NCI-H345 treated with DMSO at 0.1 percent for 48 hours (cell line): ENCODE results near the gene ZBTB16.

Experiments
- DNase-seq: peaks from one replicate; lab custom pipeline; 2025; ENCODE audit not compliant: unreplicated experiment; lab: John Stamatoyannopoulos, UW

ZBTB16 gene

DNA sequence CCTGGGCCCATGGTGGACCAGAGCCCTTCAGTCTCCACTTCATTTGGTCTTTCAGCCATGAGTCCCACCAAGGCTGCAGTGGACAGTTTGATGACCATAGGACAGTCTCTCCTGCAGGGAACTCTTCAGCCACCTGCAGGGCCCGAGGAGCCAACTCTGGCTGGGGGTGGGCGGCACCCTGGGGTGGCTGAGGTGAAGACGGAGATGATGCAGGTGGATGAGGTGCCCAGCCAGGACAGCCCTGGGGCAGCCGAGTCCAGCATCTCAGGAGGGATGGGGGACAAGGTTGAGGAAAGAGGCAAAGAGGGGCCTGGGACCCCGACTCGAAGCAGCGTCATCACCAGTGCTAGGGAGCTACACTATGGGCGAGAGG is 4.3 kb downstream of the ZBTB16 start:
- DNase-seq: no peak

DNA sequence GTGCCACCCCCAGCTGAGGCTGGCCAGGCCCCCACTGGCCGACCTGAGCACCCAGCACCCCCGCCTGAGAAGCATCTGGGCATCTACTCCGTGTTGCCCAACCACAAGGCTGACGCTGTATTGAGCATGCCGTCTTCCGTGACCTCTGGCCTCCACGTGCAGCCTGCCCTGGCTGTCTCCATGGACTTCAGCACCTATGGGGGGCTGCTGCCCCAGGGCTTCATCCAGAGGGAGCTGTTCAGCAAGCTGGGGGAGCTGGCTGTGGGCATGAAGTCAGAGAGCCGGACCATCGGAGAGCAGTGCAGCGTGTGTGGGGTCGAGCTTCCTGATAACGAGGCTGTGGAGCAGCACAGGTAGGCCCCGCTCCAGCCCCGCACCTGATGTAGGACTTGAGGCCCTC is 4.7 kb downstream of the ZBTB16 start:
- no peak for DNase-seq

DNA sequence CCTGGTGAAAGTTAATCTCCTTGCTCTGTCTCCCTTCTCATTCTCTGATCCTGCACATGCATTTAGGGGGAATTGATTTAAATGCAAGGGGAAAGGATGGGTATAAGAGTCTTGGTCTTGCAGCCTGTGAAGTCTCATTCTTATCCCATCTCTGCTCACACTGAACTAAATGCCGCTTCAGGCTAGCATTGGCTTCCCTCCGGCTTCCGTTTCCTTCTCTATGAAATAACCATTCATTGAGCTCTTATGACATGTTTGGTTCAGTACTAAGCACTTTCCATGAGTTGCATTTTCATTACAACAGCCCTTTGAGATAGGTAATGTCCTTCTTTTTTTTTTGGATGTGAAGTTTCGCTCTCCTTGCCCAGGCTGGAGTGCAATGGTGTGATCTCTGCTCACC is 5.6 kb downstream of the ZBTB16 start:
- no peak for DNase-seq

DNA sequence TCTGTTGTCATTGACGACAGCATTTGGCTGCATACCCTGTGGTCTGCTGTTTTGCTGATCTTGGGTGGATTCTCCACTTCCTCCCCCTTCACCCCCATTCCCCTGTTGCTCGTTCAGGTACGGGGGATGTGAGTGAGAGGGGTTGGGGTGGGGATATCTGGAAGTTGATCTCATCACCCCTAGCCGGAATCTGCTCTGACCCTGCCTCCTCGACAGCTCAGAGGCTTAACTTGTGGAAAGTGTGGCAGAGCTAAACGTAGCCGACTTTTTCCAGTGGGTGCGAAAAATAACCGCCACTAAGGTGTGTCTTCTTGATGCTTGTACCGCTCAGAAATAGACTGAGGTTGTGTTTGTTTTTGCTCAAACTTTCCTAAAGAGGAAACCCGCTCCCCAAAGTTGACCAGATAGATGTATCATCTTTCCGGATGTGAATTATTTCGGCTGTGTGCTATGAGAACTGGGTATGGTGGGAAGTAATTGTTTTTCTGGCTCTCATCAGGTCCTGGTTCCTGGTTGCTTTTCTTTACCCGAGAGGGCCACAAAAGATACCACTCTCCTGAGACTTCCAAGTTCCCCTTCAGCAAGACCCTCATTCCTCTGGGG is 6.6 kb downstream of the ZBTB16 start:
- DNase-seq: no peak

DNA sequence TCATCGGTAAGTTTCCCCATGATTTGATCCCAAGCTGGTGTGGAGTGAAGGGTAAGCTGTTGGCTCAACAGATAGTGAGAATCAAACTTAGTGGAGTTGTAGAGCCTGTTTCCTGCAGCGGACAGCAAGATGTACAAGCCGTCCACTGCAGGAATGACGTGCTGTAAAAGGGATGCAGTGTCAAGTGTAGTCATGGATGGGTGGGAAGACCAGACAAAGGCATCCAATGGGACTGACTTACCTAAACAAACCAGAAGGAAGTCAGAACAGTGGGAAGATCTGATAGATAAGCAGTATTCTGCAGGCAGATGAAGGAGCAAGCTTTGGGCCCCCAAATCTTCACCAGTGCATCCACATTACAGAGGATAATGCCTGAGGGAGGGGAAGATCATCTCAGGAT is 8.8 kb downstream of the ZBTB16 start:
- DNase-seq: no peak

DNA sequence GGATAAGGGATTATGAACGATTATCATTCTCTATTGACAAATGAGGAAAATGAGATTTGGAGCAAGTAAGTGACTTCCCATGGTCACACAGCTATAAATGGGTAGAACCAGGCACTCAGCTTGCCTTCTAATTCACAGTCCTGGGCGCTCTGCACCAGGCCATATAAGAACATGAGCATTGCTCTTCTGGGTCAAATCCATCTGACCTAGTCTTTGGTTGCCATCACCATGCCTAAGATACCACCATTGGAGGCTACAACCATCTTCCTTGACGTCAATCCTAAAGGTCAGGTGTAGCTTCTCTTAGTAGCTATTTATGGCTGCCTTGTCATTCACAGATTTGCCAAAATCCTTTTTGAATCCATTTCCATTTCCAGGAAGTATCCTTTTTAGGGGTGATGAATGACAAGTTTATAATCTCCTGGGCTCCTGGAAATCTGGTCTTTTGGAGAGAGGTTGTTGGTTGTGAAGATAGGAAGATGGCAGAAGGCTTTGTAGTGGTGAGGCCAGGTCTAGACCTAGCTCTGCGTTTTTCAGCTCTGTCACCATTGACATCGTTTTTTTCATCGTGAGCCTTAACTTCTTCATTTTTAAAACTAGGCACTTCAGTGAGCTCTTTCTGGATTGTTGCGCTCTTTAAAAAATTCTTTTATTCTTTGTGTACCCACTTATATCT is 11.1 kb downstream of the ZBTB16 start:
- DNase-seq: no peak

DNA sequence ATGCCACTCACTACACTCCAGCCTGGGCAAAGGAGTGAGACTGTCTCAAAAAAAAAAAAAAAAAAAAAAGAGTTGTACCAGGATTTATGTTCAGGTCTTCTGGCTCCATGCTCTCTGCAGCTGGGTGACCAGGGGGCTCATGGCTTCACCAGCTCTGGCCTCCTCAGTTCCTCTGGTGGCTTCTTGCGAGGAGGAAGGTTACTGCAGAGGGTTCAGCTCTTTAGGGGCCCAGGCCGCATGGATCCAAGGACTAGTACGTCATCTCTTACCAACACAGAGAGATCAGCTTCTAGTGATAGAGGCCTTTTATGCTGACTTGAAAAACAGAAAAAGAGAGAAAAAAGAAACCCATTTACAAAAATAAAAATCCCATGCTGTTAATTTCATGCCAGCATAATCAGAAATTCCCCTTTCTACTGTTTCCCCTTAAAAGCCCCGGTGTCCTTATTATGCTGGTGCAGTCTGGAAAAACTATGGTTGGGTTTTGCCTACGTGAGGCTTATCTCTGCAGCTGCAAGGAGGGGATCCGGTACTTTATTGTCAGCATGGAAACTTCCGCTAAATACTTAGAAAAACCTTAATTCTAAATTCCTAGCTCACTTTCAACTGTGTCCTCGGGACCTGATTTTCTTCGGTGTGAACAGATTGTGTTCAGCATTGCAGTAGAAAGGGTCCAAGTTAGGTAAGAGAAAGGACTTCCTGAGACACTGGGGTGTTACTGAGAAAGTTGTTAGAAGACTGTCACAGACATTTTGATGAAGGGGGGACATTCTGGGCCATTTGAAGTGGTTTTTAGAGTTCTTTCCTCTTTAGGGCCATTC is 13.7 kb downstream of the ZBTB16 start:
- no peak for DNase-seq

DNA sequence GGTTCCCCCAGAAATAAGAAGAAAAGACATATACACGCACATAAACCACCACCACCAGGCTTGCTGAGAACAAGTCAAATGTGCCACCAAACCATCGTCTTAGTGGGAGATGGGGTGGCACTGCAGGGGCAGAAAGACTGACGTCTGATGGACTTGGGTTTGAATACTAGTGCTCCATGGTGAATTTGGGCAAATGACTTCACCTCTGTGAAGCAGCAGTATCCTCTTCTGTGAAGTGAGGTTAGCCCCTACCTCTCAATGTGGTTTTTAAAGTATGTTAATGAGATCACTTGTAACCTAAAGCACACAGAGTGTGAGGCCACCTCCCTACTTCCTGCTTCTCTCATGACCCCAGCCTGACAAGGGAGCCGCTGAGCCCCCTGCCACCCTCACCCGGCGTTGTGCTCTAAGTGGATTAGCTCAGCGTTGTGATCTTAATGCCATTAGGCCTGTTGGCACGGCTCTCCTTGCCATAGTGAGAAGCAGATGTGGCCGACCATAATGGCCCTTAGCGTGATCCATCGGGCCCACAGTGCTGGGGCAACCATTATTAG is 14.4 kb downstream of the ZBTB16 start:
- DNase-seq: no peak

DNA sequence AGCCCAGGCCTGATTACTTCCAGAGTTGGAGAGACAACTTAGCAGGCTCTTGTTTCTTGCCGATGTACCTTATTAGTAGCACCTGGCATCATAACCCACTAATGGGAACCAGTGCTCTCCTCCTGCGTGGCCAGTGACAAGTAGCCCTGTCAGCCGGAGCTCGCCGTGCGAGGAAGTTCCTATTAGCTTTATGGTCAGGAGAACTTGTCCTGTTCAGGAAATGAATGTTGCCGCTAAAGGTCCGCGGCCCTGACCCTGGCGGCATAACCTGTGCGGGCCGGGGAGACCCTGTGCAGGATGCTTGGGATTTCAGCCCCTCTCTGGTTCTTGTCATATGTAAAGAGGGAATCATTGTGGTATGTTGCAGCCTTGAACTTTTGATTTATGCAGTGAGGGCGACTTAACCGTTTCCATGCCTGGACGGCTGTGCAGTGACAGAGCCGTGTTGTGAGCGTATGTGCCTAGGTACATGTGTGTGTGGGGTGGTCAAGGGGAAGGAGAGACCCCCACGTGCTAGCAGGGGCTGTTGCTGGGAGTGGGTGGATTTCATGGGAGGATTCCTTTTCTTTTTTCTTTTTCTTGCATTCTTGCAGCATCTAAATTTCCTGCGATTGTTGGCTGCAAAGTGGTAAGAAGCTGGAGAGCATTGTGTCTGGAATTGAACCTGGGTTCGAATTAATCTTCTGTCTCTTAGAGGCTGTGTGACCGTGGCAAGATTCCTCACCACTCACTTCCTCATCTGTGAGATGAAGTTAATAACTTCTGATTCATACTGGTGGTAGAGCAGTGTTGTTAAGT is 15.2 kb downstream of the ZBTB16 start:
- DNase-seq: no peak

DNA sequence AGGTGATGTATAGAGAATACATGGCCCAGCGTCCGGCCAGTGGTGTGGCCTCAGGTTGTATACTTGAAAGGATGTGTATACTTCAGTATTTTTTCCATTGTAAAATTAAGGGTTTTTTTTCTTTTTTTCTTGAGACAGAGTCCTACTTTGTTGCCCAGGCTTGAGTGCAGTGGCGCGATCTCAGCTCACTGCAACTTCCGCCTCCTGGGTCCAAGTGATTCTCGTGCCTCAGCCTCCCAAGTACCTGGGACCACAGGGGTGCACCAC is 15.8 kb downstream of the ZBTB16 start:
- DNase-seq: no peak

DNA sequence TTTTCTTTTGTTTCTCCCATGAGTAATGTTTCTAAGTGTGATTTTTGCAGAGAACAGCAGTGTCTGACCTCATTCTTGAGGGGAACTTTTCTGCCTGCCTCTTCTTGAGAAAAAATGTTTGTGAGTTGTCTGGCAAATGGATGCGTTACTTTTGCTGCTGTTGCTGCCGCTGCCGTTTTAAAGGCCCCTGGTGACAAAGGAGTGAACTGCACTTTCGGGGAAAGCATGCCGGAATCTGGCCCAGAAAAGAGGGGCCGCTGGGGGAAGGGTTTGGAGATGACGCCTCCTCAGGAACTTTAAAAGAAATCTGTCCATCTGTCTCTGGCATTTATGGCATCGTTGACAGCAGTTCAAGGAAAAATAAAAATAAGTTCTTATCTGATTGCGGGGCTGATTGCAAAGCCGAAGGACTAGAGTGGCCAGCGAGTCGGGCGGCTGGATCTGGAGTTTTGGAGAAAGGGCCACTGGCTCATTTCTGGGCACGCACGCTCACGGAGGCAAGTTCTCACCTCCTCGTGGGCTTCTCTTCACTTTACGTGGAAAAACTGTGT is 16.5 kb downstream of the ZBTB16 start:
- no peak for DNase-seq

DNA sequence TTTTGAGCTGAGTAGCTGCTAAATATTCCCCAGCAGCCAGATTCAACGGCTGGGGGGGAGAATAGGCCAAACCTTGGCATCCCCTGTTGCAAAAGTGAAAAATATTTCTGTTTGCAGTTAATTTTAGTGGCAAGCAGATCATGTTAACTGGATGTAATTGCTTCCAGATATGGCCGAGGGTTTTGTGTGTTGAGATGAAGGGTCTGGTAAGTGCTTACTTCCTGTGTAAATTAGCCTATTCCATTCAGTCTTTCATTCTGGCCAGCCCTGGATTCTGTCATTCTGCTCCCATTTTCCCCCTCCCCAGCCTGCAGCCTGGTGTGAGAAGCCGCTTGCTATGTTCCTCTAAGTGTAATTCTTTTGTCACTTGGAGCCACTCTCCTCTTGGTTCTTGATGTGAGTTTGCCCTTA is 17.4 kb downstream of the ZBTB16 start:
- DNase-seq: peak; percentile 44

DNA sequence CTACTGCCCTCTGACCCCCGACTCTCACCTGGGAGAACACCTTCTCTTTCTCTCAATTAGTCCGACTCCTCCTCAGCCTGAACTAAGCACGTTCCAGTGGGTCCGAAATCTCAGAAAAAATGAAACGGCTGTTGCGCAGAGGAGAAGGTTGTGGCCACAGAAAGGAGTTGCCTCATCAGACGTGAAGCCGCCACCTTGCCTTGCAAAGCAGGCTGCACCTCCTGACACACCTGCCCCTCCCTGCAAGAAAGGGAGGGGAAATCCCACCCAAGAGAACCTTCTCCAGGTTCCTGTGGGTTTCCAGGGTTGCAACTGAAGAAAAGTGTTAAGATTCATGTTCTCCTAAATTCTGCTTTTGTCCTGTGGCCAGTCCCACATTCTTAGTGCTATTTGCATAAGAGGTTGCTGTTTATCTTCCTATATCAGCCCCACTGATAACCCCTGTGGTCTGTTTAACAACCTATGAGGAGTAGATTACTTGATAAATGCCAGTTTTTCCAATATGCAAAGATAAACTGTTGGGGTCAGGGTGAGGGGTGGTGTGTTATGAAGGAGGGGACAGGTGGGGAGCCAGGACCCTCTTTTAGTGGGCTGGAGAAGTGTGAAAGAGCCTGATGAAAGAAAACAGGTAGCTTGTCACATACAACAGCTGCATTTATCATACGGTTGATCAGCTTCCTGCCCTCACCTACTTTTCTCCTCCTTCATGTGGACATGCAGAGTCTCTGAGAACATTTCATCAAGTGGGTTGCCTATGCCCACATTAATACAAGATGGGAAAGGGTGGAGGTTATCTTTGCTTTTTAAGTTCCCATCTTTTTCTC is 18.2 kb downstream of the ZBTB16 start:
- DNase-seq: no peak

DNA sequence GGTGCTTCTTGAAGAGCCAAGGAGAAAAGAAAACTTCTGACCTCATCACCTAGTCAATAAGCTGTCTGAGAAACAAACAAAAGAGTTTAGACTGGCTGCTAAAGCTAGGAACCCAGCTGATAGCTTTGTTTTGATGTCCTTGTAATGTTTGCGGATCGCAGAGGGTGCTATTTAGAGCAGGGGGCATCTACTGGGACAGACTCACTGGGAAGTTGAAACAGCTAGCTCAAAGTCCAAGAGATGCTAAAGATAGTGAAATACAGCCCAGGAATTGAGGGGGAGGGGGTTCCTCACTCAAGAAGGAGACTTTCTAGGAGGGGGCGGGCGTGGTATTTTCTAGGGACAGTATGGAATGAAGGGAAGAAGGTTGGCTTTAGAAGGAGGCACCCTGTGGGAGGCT is 18.9 kb downstream of the ZBTB16 start:
- DNase-seq: peak; percentile 33

DNA sequence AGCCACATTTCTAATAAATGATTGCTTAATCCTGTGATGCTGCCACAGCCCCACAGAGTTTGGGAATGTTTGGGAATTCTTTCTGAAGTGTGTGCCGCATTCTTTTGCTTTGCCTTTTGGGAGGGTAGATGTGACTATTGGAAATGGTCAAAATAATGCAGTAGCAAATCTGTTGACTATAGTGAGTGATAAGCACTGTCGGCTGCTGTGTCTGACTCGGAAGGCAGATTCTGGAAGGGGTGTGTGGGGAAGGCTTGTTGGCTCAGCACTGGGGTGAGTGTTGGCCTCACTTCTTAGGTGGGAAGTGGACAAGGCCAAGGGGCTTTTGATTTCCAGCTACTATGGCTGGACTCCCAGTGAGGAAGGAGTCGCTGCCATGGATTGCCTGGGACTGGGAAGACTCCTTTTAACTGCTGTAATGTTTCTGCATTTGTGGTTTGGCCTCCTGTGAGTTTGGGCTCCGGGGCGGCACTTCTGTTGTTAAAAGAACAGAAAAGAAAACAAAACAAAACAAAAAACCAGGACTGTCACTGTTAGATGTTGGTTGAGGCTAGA is 20.1 kb downstream of the ZBTB16 start:
- DNase-seq: no peak

DNA sequence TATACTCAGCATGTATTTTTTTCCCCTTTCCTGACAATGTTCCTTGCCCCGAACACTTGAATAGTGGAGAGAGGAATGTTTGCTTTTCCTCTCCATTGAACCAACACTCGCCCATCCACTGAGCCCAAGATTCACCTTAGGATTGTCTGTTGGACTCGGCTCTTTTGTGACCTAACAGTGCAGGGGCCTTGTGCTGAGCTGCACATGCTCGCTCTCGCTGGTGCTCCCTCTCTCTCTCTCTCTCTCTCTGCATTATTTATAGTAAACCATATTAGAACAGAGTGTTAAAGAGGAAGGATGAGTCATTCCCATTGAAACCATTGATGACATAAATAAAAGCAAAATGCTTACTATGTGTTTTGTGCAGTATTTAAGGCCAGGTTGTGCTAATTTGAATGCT is 20.7 kb downstream of the ZBTB16 start:
- no peak for DNase-seq

DNA sequence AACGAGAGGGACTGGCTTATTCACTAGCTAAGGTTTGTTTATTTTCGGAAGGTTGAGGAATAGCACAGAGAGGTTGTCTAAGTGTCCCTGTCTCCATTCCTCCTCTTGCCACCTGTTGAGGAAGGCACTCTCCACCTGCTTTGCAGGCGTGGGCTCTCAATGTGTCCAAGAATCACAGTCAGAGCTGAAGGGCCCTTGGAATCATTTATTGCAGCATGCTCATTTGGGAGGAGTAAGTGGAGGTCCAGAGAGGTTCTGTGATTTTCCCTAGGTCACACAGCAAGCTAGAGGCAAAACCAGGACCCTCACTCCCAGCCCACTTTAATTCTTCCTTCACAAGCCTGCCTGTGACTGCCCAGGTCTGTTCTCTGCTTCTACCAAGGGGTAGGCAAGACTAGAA is 21.3 kb downstream of the ZBTB16 start:
- no peak for DNase-seq

DNA sequence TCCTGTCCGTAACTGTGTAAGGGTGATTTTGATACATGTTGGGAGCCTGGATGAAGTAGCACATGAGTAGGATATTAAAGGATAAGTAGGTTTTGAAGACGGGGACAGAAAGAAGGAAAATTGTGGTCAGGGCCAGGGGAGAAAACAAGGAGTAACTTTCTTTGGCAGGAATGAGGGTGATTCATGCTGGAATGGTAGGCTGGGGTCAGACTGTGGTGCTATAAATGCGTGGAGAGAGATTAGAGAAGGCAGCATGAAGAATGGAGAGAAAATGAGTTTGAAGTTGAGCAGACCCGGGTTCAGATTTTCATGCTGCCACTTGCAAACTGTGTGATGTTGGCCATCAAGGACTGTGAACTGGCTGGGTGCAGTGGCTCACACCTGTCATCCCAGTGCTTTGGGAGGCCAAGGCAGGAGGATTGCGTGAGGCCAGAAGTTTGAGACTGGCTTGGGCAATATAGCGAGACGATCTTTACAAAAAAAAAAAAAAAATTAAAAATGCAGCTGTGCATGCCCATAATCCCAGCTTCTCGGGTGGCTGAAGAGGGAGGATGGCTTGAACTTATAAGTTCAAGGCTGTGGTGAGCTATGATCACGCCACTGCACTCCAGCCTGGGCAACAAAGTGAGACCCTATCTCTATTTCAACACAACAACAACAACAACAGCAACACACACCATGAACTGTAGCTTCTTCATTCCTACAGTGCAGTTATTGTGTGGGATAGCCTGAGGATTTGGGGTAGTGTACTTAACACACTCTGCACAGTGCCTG is 22.3 kb downstream of the ZBTB16 start:
- DNase-seq: no peak

DNA sequence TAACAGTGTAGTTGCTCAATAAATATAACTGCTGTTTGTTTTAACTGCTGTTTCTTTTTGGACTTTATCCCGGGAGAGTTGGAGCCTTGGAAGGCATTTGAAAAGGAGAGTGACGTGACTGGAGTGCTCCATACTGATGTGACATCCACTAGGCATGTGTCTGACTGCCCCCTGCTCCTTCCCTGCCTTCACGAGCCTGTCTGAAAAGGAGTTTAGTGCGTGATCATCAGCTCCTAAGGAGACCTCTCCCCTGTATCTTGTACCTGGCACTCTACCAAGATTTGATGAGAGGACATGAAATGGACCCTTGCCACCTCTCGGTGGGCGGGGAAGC is 22.9 kb downstream of the ZBTB16 start:
- no peak for DNase-seq
